Trophoblast cell (in vitro differentiated cells and primary cell): ENCODE results near the gene MYO7A.

Experiments used
- DNase-seq, 2 donors: peaks; one replicate each; pipeline ENCODE4 v3.0.0-alpha.2; 2016
- H2AFZ ChIP-seq: 2 replicates; pipeline ENCODE4 v1.6.1; 2013; ENCODE audit warnings: low read length, moderate library complexity, mild to moderate bottlenecking; ENCODE audit not compliant: insufficient read depth, poor library complexity
- H2AK5ac ChIP-seq: 2 replicates; pipeline ENCODE4 v1.6.1; 2013; ENCODE audit warnings: mild to moderate bottlenecking, low read length
- H2BK120ac ChIP-seq: 2 replicates; pipeline ENCODE4 v1.6.1; 2013; ENCODE audit warnings: low read length, mild to moderate bottlenecking, moderate library complexity; ENCODE audit not compliant: insufficient read depth, poor library complexity
- H2BK12ac ChIP-seq: 2 replicates; pipeline ENCODE4 v1.6.1; 2013; ENCODE audit warnings: mild to moderate bottlenecking, low read length, moderate library complexity
- H2BK5ac ChIP-seq: 2 replicates; pipeline ENCODE4 v1.6.1; 2013; ENCODE audit warnings: low read length, low read depth, moderate library complexity, mild to moderate bottlenecking; ENCODE audit not compliant: poor library complexity
- H3K14ac ChIP-seq: 2 replicates; pipeline ENCODE4 v1.6.1; 2013; ENCODE audit warnings: mild to moderate bottlenecking, low read length
- H3K18ac ChIP-seq: 2 replicates; pipeline ENCODE4 v1.6.1; 2013; ENCODE audit warnings: mild to moderate bottlenecking, low read length
- H3K23ac ChIP-seq: 2 replicates; pipeline ENCODE4 v1.6.1; 2013; ENCODE audit warnings: low read length
- H3K27ac ChIP-seq: 2 replicates; pipeline ENCODE4 v1.5.1; 2013; ENCODE audit warnings: low read depth, mild to moderate bottlenecking, inconsistent platforms, low read length, moderate library complexity
- H3K27me3 ChIP-seq: 2 replicates; pipeline ENCODE4 v1.6.1; 2013; ENCODE audit warnings: inconsistent platforms, mild to moderate bottlenecking, low read length, moderate library complexity; ENCODE audit not compliant: insufficient read depth
- H3K36me3 ChIP-seq, 2 experiments: 1 replicate in 1 of 2; 2 replicates in 1 of 2; pipeline ENCODE4 v1.6.1; 2013; ENCODE audit warnings: low read length in 2 of 2, mild to moderate bottlenecking in 2 of 2, moderate library complexity in 1 of 2; ENCODE audit not compliant: insufficient read depth in 2 of 2, control insufficient read depth in 1 of 2
- H3K4ac ChIP-seq: 2 replicates; pipeline ENCODE4 v1.6.1; 2013; ENCODE audit warnings: low read depth, mild to moderate bottlenecking, low read length, moderate library complexity
- H3K4me1 ChIP-seq, 2 experiments: 1 replicate in 1 of 2; 2 replicates in 1 of 2; pipeline ENCODE4 v1.6.1; 2013; ENCODE audit warnings: low read length in 2 of 2, mild to moderate bottlenecking in 2 of 2, moderate library complexity in 1 of 2; ENCODE audit not compliant: insufficient read depth in 2 of 2, control insufficient read depth in 1 of 2
- H3K4me2 ChIP-seq: 2 replicates; pipeline ENCODE4 v1.6.1; 2013; ENCODE audit warnings: inconsistent platforms, mild to moderate bottlenecking, low read length, moderate library complexity
- H3K4me3 ChIP-seq: 2 replicates; pipeline ENCODE4 v1.5.1; 2013; ENCODE audit warnings: mild to moderate bottlenecking, low read depth, low read length, inconsistent platforms
- H3K79me1 ChIP-seq: one replicate; pipeline ENCODE4 v1.6.1; 2013; ENCODE audit warnings: low read length
- H3K79me2 ChIP-seq: 2 replicates; pipeline ENCODE4 v1.6.1; 2013; ENCODE audit warnings: low read length, mild to moderate bottlenecking; ENCODE audit not compliant: control insufficient read depth, insufficient read depth, poor library complexity
- H3K9ac ChIP-seq: 2 replicates; pipeline ENCODE4 v1.6.1; 2013; ENCODE audit warnings: mild to moderate bottlenecking, low read length
- H3K9me3 ChIP-seq: 2 replicates; pipeline ENCODE4 v1.6.1; 2013; ENCODE audit warnings: low read depth, mild to moderate bottlenecking, control low read depth, inconsistent platforms, low read length; ENCODE audit not compliant: insufficient read depth
- H4K12ac ChIP-seq: 2 replicates; pipeline ENCODE4 v1.6.1; 2013; ENCODE audit warnings: low read depth, mild to moderate bottlenecking, low read length, moderate library complexity
- H4K8ac ChIP-seq: 2 replicates; pipeline ENCODE4 v1.6.1; 2013; ENCODE audit warnings: low read depth, mild to moderate bottlenecking, low read length, moderate library complexity
- H4K91ac ChIP-seq: one replicate; pipeline ENCODE4 v1.6.1; 2013; ENCODE audit warnings: low read depth, mild to moderate bottlenecking, low read length, moderate library complexity

Gene MYO7A

GRCh38 chr11:77262803-77263202, 134.8 kb downstream of the MYO7A start:
- Histone ChIP-seq H3K18ac (no peak overlapping the region), H3K14ac (no peak overlapping the region), H3K79me1 (no peaks in the 10 kb centered on the region), H2AK5ac (no peak overlapping the region), H3K36me3 (no peaks in the 10 kb centered on the region), H3K79me2 (no peaks in the 10 kb centered on the region), H2BK12ac (no peak overlapping the region), H3K27ac (no peak overlapping the region), H2BK5ac (no peak overlapping the region), H3K23ac (no peak overlapping the region), H3K4me2 (no peak overlapping the region), H4K8ac (no peak overlapping the region), H3K4me1 (no peaks in the 10 kb centered on the region), H2AFZ (no peak overlapping the region), H4K12ac (no peak overlapping the region), H3K9ac (no peak overlapping the region), H3K4me3 (no peak overlapping the region), H2BK120ac (no peak overlapping the region), H3K9me3 (no peaks in the 10 kb centered on the region), H4K91ac (no peak overlapping the region), H3K27me3 (no peaks in the 10 kb centered on the region), H3K4ac (no peak overlapping the region)
- no peak for DNase-seq
